ENCODE results near the gene GDI2. TPM values are rescaled to one million over a fixed set of nuclear protein-coding genes. Genes with fewer than 3 reads are reported as not detected.

The GDI2 gene
- total and polyA plus RNA-seq, 9 of the 15 experiments (the other 6 are each of a cell fraction or from before 2014, with no cell fraction given), result 262 to 424 (median 287) TPM

DNA sequence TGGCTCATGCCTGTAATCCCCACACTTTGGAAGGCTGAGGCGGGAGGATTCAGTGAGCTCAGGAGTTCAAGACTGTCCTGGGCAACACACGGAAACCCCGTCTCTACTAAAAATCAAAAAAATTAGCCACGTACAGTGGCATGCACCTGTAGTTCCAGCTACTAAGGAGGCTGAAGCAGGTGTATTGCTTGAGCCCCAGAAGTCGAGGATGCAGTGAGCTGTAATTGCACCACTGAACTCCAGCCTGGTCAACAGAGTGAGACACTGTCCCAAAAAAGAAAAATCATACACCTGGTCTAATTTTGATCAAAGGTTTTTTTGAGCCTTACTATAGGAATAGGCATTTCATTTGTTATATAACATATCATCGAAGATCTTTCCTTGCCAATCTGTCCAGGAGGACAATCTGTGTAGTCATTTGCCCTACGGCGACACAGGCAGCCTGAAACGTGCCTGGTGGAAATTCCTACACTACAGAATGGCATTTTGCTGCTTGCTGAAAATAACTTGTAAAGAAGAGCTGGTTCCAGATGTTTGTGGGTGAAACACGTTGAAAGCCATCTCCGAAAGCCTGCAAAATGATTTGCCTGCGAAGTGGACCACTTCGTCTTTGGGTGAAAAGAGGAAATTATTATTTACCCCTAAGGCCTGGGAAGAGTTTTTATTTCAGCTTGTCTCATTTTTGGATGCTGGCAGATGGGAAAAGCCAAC, 31.3 kb upstream of the GDI2 start (continued):
- TF ChIP-seq CHAMP1 (IDR thresholded peaks at IDR 0.05), result no peak
- no peak for TF ChIP-seq GABPB1 (CRISPR knock-in tag; IDR thresholded peaks at IDR 0.05)
- no peak for TF ChIP-seq GATAD2A (IDR thresholded peaks at IDR 0.05)
- no peak for TF ChIP-seq RNF219 (CRISPR knock-in tag; IDR thresholded peaks at IDR 0.05)

- no peak overlapping the region for H3K27ac ChIP-seq (ENCODE audit: extremely low read depth, low read depth, low read length)
- no peak for TF ChIP-seq ZNF79 (CRISPR knock-in tag; IDR thresholded peaks at IDR 0.05; ENCODE audit: low read depth)
- no peak for TF ChIP-seq TCF7 (IDR thresholded peaks at IDR 0.05; ENCODE audit: borderline replicate concordance)
- no peak for TF ChIP-seq BHLHE40 (IDR thresholded peaks at IDR 0.05; ENCODE audit: low read length)
- TF ChIP-seq PCBP1 (IDR thresholded peaks at IDR 0.05; ENCODE audit: low read depth, low read length, poor library complexity, severe bottlenecking), result no peak
- TF ChIP-seq GABPB1 (CRISPR knock-in tag; IDR thresholded peaks at IDR 0.05), result no peak
- TF ChIP-seq MTF1 (CRISPR knock-in tag; IDR thresholded peaks at IDR 0.05; ENCODE audit: borderline replicate concordance), result no peak
- TF ChIP-seq ZNF143 (CRISPR knock-in tag; IDR thresholded peaks at IDR 0.05), result no peak
- TF ChIP-seq RBM14 (IDR thresholded peaks at IDR 0.05; ENCODE audit: borderline replicate concordance, insufficient read depth, low read depth, low read length), result no peak
- no peak for TF ChIP-seq KLF1 (tag; IDR thresholded peaks at IDR 0.05)
- no peak for FAIRE-seq
- no peaks in the 10 kb centered on the region for H3K9me1 ChIP-seq (ENCODE audit: control insufficient read depth, insufficient read depth, low read length)
- no peak for DNase-seq (ENCODE audit: extremely low read depth in 1 of 4, low spot score in 3 of 4)
- in situ Hi-C loops (cut with MboI), result no loop called here
- H3K9ac ChIP-seq (ENCODE audit: insufficient read depth in 1 of 2, low read depth in 2 of 2, low read length in 2 of 2), result no peak overlapping the region
- 41% methylated on average over 4 of the region's 4 CpGs for WGBS (ENCODE audit: insufficient coverage, low coverage, missing lambda C conversion rate)
- H3K79me2 ChIP-seq (ENCODE audit: control insufficient read depth, insufficient read depth, low read length), result no peaks in the 10 kb centered on the region
- ChIA-PET POLR2A (interaction anchor here (0.6 to 2.8 kb wide), 4 partner anchors 11 to 184 kb away, joined by 3 to 19 read pairs (median 4); partner anchors contain the start of gene GDI2), CTCF (ENCODE audit: low intra/inter-chr PET ratio) (no interaction called here)
- H3K4me3 ChIP-seq, result no peak overlapping the region
- ATAC-seq, result no peak
- BruUV-seq (replicated peaks), result no TSS peak
- no peaks in the 10 kb centered on the region for H3K27me3 ChIP-seq (ENCODE audit: control insufficient read depth in 2 of 2, insufficient read depth in 2 of 2, low read length in 2 of 2)
- H2AFZ ChIP-seq (ENCODE audit: low read depth, low read length), result peak overlapping the region; percentile 61
- H3K4me1 ChIP-seq (replicated peaks in 1 of 2; ENCODE audit: control insufficient read depth in 2 of 2, insufficient read depth in 2 of 2, low read length in 2 of 2), result peaks cover 5 to 9% of the 10 kb centered on the region in 2 experiments
- H3K9me3 ChIP-seq (replicated peaks; ENCODE audit: control insufficient read depth, insufficient read depth, low read depth, low read length), result no peaks in the 10 kb centered on the region
- intact Hi-C loops (cut with micrococcal nuclease), result no loop called here
- no peaks in the 10 kb centered on the region for H4K20me1 ChIP-seq (replicated peaks; ENCODE audit: control insufficient read depth, insufficient read depth, low read length)
- no peaks in the 10 kb centered on the region for H3K36me3 ChIP-seq (ENCODE audit: control insufficient read depth, insufficient read depth, low read length)
- no peak overlapping the region for H3K4me2 ChIP-seq (ENCODE audit: insufficient read depth, low read length)
These were observed 30.6 kb upstream of the GDI2 start for GRCh38 chr10:5843686-5844344.

Data from K562 (cell line).